ENCODE data around the gene LPP. TPM values are rescaled to one million over a fixed set of nuclear protein-coding genes. Genes with fewer than 3 reads are reported as not detected.

LPP gene
- total RNA-seq, 1 experiment from 2014 or later = 17.4 TPM

DNA sequence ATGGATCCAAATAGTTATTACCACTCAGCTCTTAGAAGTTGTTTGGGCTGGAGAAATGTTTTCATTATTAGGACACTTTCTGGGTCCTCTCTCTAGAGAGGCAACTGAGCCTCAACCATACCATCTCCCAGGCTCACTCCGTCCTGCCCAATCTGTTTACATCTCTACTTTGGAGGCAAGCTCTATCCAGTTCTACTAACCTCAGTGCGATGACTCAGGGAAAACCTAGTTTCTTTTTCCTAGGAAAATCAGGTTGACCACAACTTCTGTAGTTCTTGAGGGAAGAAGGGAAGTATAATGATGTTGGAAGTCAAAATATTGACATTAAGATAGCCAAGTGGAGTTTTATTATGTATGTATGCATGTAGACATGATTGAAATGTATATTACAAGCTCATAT, 40.4 kb downstream of the LPP start:
- DNase-seq (ENCODE audit: low read depth) = peak; percentile 67

- DNase-seq (ENCODE audit: low read depth) = peak; percentile 64
These were observed 42.5 kb downstream of the LPP start for GRCh38 chr3:188196232-188196990.

DNA sequence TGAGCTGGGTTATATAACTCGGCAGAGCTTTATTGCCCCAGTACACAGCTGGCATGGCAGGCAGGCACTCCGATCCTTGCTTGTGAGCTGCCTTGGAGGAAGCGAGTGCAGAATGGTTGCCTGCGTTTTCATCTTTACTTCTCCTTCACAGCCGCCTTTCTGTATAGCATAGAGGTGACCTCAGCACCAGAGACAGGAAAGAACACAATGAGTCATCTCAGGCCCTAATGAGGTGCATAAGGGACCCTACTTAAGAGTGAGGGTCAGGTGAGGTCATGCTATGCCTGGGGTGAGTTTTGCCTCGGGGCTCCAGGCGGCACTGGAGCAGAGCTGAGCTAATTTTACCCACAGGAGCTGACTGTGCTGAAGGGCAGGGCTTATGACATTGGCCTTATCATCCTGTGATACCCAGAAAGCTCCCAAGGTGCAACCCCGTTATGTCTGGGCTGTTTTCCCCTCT, 43.5 kb downstream of the LPP start:
- peak; percentile 37 for DNase-seq (ENCODE audit: low read depth)

DNA sequence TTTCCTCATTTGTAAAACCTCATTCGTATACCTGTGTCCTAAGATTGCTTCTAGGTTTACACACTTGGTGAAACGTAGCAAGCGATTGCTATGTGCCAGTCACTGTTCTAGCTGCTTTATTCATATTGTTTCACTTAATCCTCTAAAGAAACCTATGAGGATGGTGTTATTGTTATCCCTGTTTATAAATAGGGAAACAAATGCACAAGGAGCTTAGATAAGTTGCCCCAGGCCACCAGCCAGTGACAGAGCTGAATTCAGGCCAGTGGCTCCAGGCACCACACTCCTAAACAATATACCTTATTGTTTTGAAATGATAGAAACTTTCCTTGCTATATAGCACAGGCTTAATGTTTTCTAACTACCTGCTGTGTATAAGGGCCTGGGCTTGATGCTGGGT, 44.0 kb downstream of the LPP start:
- no peak for DNase-seq (ENCODE audit: low read depth)

DNA sequence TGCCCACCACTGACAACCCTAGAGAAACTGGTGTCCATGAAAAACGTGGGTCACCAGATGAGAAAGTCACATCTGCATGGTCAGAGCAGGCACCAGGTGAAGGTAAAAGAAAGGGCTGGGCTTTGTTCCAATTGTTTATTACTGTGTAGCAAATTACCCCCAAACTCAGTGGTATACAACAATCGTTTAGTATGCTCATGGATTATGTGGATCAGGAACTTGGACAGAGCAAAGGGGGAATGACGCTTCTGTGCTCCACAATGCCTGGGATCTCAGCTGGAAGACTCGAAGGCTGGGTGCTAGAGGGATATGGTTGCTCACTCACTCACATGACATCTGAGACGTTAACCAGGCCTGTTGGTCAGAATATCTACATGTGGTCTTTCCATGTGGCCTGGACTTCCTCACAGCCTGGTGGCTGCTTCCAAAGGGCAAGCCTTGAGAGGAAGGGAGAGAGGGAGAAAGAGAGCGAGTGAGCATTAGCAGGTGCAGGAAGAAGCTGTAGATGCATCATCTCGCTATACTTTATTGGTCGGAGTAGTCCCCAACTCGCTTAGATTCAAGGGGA, 44.9 kb downstream of the LPP start:
- DNase-seq (ENCODE audit: low read depth) = no peak

DNA sequence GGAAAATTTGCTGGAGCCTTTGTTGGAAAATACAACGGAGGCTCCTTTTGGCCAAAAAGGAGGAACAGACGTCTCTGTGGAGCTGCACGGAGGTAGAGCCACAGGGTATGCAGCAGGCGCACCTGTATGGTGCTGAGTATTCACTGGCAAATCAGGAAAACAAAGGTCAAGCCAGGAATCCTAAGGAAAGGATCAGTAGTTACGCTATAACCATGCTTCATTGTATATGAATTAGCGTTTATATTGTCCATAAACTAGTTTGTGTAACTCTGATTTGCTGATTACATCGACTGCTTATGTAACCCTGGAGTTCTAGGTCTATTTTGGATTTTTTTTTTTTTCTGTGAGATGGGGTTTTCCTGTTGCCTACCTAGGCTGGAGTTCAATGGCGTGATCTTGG, 45.4 kb downstream of the LPP start:
- no peak for DNase-seq (ENCODE audit: low read depth)

- DNase-seq (ENCODE audit: low read depth) = no peak
These were observed 46.5 kb downstream of the LPP start for GRCh38 chr3:188200481-188200880.

DNA sequence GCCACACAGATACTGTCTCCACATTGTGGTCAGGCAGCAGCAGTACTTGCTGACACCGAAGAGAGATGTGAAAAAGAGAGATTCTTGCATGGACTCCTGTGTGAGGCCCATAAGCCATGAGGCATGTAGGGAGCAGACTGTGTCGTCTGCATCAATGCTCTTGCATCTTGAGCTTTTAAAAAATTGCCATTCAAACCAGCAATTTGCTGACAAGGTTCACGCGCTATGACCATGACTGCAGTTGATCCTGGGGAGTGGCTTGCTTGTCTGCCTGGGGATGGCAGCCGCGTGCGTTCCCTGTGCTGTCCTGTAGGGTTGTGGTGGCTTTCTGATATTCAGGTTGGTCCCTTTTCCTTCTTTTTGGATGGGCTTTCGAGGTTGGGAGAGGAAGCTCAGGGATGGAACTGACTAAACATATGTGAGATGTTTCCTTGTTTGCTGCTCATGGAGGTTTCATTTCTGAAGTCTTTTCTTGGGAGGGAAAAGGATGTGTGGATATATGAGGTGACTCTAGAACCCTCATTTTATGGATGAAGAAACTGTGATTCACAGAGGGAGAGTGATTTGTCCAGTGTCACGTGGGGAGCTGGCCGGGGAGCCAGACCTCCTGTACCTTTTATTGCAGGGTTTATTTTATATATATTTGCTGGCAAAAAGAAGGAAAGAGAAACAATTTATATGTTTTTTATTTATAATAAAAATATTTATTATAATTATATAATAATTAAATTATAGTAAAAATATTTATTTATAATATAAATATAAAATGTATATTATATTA, 48.6 kb downstream of the LPP start:
- no peak for DNase-seq (ENCODE audit: low read depth)

- no peak for DNase-seq (ENCODE audit: low read depth)
These were observed 50.6 kb downstream of the LPP start for GRCh38 chr3:188204526-188204925.

- DNase-seq (ENCODE audit: low read depth) = no peak
These were observed 52.0 kb downstream of the LPP start for GRCh38 chr3:188205992-188206416.

GRCh38 chr3:188206787-188207186, 52.8 kb downstream of the LPP start:
- no peak for DNase-seq (ENCODE audit: low read depth)

DNA sequence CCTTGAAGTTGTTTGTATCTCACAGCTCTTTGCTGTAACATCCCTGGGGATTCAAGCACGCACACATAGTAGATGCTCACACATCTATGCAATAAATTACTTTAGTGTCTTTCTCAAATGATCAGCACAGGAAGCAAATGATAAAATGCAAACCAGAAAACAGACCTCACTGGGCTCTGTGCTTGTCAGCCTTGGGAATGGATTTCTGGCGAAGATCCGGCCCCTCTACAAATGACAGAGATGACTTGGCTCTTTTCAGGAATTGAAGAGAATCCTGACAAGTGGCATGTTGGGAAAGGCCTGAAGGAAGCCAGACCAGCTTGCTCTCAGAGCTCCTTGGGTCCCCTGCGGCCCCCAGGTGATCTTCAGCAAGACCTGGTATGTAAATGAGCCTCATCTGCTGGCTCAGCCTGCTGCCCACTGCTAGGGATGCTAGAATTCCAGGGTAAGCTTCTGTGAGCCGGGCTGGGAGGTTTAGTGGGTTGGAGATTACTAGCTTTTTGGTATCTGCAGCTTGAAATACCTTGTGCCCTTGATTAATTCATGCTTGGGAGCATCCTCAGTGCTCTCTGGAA, 54.1 kb downstream of the LPP start:
- DNase-seq (ENCODE audit: low read depth) = no peak

GRCh38 chr3:188208516-188208981, 54.6 kb downstream of the LPP start:
- DNase-seq (ENCODE audit: low read depth) = no peak

- DNase-seq (ENCODE audit: low read depth) = no peak
These were observed 55.1 kb downstream of the LPP start for GRCh38 chr3:188209034-188209433.

GRCh38 chr3:188209740-188210139, 55.8 kb downstream of the LPP start:
- no peak for DNase-seq (ENCODE audit: low read depth)

DNA sequence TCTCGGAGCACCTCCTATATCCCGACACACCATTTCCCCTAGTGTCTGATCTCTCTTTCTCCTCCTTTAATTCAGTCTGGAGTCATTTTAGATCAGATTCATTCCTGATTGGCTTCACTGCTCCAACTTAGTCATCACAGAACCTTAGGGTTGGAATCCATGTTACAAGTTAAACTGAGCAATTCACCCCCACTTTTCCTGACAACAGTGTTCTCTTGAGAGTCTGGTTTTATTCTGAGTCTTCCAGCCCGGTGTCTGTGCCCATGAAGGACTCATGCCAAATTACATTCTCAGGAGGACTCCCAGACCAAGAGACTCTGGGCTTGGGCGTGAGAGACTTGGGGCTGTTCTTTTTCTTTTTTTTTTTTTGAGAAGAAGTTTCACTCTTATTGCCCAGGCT, 57.5 kb downstream of the LPP start:
- DNase-seq (ENCODE audit: low read depth) = no peak

- DNase-seq (ENCODE audit: low read depth) = peak; percentile 32
These were observed 58.5 kb downstream of the LPP start for GRCh38 chr3:188212308-188212969.

GRCh38 chr3:188214442-188214841, 60.5 kb downstream of the LPP start:
- no peak for DNase-seq (ENCODE audit: low read depth)

DNA sequence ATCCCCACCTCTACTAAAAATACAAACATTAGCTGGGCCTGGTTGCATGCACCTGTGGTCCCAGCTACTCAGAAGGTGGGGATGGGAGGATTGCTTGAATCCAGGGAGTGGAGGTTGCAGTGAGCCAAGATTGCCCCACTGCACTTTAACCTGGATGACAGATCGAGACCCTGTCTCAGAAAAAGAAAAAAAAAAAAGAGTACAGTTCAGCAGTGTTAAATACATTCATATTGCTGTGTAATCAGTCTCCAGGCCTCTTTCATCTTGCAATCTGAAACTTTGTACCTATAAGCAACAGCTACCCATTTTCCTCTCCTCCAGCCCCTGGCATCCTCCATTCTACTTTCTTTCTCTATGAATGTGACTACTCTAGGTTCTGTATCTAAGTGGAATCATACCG, 61.2 kb downstream of the LPP start:
- no peak for DNase-seq (ENCODE audit: low read depth)

DNA sequence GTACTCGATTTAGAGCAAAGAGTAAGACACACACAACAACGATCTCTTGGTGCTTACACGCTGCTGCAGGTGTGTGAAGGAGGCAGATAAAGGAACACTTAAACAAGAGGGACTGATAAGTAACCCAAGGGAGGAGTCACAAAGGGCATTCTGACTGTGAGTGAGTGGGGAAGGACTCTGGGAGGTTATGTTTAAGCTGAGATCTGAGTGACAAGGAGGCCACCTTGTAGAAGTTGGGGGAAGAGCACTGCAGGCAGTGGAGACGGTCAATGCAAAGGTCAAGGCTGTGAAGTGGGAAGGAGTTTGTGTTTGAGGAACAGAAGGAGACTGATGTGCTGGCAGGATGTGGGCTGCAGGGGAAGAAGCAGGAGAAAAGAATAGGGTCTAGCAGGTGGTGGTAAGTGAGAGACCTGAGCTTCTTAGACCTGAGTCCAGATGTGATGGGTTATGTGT, 63.1 kb downstream of the LPP start:
- no peak for DNase-seq (ENCODE audit: low read depth)

GRCh38 chr3:188217726-188218125, 63.8 kb downstream of the LPP start:
- DNase-seq (ENCODE audit: low read depth) = no peak
